ENCODE measurements around the gene MSI2. TPM values are rescaled to one million over a fixed set of nuclear protein-coding genes. Genes with fewer than 3 reads are reported as not detected.

Gene MSI2
- total RNA-seq, 1 donor from 2014 or later = 31.3 TPM

- TF ChIP-seq CTCF (IDR thresholded peaks at IDR 0.05) = no peak
- Histone ChIP-seq H3K36me3 (no peaks in the 10 kb centered on the region), H3K4me1 (no peaks in the 10 kb centered on the region), H3K4me3 (no peak overlapping the region), H3K27me3 (no peaks in the 10 kb centered on the region), H3K9me3 (no peaks in the 10 kb centered on the region), H3K27ac (no peak overlapping the region)
- ATAC-seq = no peak
- intact Hi-C loops (cut with DNase I) = no loop called here
- no peak for DNase-seq
Observed at GRCh38 chr17:57341611-57342540, 85.6 kb downstream of the MSI2 start.

- H3K27me3 ChIP-seq = no peaks in the 10 kb centered on the region
- ATAC-seq (no peak), DNase-seq (no peak)
- intact Hi-C loops (cut with DNase I) = no loop called here
- TF ChIP-seq CTCF (IDR thresholded peaks at IDR 0.05) = no peak
- no peaks in the 10 kb centered on the region for H3K36me3 ChIP-seq
- no peak overlapping the region for H3K4me3 ChIP-seq
- H3K9me3 ChIP-seq = no peaks in the 10 kb centered on the region
- no peak overlapping the region for H3K27ac ChIP-seq
- H3K4me1 ChIP-seq = no peaks in the 10 kb centered on the region
Observed at GRCh38 chr17:57342963-57343589, 86.8 kb downstream of the MSI2 start.

GRCh38 chr17:57343717-57344116, 87.4 kb downstream of the MSI2 start:
- Histone ChIP-seq H3K27ac (no peak overlapping the region), H3K36me3 (no peaks in the 10 kb centered on the region), H3K4me1 (no peaks in the 10 kb centered on the region), H3K4me3 (no peak overlapping the region), H3K27me3 (no peaks in the 10 kb centered on the region), H3K9me3 (no peaks in the 10 kb centered on the region)
- ATAC-seq (no peak), DNase-seq (no peak)
- TF ChIP-seq CTCF (IDR thresholded peaks at IDR 0.05) = no peak
- intact Hi-C loops (cut with DNase I) = no loop called here

GRCh38 chr17:57344261-57344660, 87.9 kb downstream of the MSI2 start:
- H3K9me3 ChIP-seq = no peaks in the 10 kb centered on the region
- intact Hi-C loops (cut with DNase I) = no loop called here
- H3K4me3 ChIP-seq = no peak overlapping the region
- no peaks in the 10 kb centered on the region for H3K27me3 ChIP-seq
- H3K27ac ChIP-seq = no peak overlapping the region
- no peaks in the 10 kb centered on the region for H3K36me3 ChIP-seq
- no peaks in the 10 kb centered on the region for H3K4me1 ChIP-seq
- DNase-seq (no peak), ATAC-seq (no peak)
- no peak for TF ChIP-seq CTCF (IDR thresholded peaks at IDR 0.05)

- H3K27ac ChIP-seq = no peak overlapping the region
- no peak for DNase-seq
Observed at GRCh38 chr17:57349541-57350247, 93.4 kb downstream of the MSI2 start.

More at GRCh38 chr17:57349541-57350247, 93.4 kb downstream of the MSI2 start:
- no peak for ATAC-seq
- Histone ChIP-seq H3K27me3 (no peaks in the 10 kb centered on the region), H3K36me3 (no peaks in the 10 kb centered on the region), H3K4me3 (no peak overlapping the region), H3K4me1 (no peaks in the 10 kb centered on the region), H3K9me3 (no peaks in the 10 kb centered on the region)
- intact Hi-C loops (cut with DNase I) = no loop called here
- no peak for TF ChIP-seq CTCF (IDR thresholded peaks at IDR 0.05)

All from upper lobe of right lung (tissue), 1 donor.